HG03175 (cell line): ENCODE measurements around the gene TSHZ2.

Experiments used
- ATAC-seq: cut with Tn5 transposase; IDR thresholded peaks from one replicate; pipeline ENCODE4 v1.9.1; 2021; ENCODE audit warnings: mild to moderate bottlenecking, moderate library complexity; ENCODE audit not compliant: unreplicated experiment

The TSHZ2 gene

DNA sequence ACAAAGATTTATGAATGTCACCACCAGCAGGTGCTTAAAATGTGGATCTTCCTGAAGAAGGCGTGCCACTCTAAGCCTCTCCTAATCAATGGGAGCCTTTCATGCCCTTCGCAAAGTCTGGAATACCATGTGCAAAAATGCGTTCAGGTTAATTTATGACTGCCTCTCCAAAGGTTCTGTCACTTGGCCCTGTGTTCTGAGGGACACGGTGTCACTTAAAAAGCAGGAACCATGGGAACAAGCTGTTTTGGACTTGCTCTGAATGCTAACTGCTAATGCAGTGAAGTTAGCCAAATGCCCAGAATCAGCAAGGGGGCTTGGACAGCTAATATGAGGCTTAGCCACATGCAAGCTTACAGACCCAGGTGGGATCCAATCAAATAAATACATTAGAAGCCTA is 250.3 kb downstream of the TSHZ2 start:
- no peak for ATAC-seq

DNA sequence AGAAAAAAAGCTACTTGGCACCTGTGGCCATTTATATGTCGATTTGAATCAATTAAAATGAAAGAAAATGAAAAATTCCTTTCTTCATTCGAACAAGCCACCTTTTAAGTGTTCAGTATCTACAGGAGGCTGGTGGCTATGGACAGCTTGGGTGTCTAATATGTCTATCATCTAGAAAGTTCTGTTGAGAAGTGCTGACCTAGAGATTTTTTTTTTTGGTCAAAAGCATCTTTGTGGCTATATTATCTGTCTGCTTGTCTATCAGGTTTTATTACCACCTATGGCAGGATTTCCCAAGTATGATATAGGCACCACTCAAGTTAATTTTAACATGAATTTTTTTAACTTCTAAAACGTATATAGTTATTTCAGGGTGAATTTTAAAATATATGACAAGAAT is 250.8 kb downstream of the TSHZ2 start:
- ATAC-seq, result no peak

GRCh38 chr20:53223626-53224172 is 251.5 kb downstream of the TSHZ2 start:
- no peak for ATAC-seq

GRCh38 chr20:53224851-53225250 is 252.7 kb downstream of the TSHZ2 start:
- no peak for ATAC-seq

- peak; percentile 68 for ATAC-seq
These were observed 254.7 kb downstream of the TSHZ2 start for GRCh38 chr20:53226826-53227225.

GRCh38 chr20:53227523-53227922 is 255.4 kb downstream of the TSHZ2 start:
- ATAC-seq, result no peak

DNA sequence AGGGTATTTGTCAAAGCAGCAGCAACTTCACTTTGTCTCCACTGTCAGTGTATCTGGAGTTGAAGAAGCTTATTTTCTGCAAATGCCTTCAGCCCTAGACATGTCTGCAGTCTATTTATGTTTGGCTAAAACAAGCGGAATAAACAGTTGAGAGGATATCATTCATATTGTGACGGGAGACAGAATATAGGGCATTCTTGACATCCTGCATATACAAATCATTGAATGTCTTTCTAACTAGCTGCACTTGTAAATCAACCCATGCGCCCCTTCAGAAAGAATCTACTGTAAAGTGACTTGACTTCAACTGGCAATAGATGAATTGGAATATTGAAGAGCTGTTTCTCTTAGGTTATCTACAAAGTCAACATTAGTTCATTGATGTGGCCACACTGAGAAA is 258.9 kb downstream of the TSHZ2 start:
- ATAC-seq, result no peak

DNA sequence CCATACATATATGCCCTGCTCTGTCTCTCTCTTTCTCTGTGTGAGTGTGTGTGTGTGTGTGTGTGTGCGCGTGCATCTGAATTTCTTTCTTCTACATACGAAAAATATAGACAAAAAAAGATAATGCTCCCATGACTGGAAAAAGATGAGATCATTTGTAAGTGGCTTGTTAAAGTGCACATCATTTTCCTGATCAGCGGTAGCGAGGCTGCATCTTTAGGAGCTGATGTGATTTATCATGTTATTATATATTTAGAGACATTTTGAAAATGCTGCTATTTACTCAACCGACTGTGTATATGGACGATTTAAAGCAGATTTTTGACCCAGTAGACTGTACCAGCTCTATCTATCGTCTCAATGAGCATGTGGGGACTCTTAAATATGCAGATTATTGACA is 265.3 kb downstream of the TSHZ2 start:
- ATAC-seq, result no peak

- ATAC-seq, result no peak
These were observed 266.0 kb downstream of the TSHZ2 start for GRCh38 chr20:53238121-53238660.

GRCh38 chr20:53243152-53243551 is 271.0 kb downstream of the TSHZ2 start:
- ATAC-seq, result no peak

- no peak for ATAC-seq
These were observed 272.6 kb downstream of the TSHZ2 start for GRCh38 chr20:53244711-53245110.

GRCh38 chr20:53245574-53245973 is 273.4 kb downstream of the TSHZ2 start:
- ATAC-seq, result no peak

- no peak for ATAC-seq
These were observed 275.4 kb downstream of the TSHZ2 start for GRCh38 chr20:53247468-53248103.

DNA sequence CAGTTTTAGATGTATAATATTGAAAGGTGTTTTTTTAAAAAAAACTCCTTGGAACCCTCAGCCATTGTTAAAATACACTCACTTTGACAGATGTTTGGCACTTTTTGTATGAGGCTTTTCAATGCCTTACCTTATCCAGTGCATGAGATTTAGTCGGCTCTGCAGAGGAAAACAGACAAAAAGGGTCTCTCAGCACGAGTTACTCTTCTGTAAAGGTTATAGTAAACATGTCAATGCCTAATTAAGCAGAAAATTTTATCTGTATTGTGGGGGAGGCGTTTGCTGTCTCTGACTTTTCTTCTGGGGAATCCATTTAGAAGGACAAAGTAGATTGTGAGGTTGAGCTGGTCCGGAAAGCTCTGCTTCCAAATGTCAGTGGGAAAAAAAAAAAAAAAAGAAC is 278.3 kb downstream of the TSHZ2 start:
- ATAC-seq, result no peak

DNA sequence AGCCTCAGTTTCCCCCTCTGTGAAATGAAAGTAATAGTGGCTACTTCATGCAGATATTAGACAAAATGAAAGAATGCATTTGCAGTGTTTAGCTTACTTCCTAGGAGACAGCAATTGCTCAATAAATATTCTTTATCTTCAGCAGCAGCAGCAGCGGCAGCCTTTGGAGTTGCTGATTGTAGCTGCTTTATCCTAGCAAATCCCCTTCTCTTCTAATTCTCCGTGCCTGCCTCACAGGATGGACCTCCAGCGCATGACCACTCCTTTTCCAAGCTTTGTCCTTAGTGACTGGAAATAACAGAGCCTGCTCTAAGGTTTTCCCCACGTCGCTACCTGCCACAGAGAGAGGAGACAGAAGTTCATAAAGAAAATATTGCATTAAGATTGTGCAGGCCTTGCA is 279.8 kb downstream of the TSHZ2 start:
- ATAC-seq, result no peak

- ATAC-seq, result no peak
These were observed 281.5 kb downstream of the TSHZ2 start for GRCh38 chr20:53253668-53254067.

GRCh38 chr20:53255102-53255710 is 283.0 kb downstream of the TSHZ2 start:
- ATAC-seq, result no peak

- ATAC-seq, result no peak
These were observed 286.6 kb downstream of the TSHZ2 start for GRCh38 chr20:53258741-53259140.

DNA sequence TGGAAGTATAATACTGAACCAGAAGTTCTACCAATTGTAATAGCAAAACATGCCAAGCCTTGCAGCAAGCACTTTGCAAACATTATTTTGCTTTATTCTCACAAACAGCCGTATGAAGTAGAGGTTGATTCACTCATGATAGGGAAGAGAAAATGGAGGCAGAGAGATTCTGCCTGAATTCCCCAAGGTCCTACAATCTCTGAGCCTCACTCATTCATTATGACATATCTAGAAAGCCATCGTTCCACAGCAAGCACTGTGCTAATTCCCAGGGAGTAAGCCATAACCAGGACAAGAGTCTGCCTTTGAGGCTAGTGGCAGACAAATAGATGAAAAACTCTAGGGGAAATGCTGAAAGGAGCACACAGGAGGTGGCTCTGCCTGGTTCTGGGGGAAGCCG is 288.0 kb downstream of the TSHZ2 start:
- no peak for ATAC-seq

DNA sequence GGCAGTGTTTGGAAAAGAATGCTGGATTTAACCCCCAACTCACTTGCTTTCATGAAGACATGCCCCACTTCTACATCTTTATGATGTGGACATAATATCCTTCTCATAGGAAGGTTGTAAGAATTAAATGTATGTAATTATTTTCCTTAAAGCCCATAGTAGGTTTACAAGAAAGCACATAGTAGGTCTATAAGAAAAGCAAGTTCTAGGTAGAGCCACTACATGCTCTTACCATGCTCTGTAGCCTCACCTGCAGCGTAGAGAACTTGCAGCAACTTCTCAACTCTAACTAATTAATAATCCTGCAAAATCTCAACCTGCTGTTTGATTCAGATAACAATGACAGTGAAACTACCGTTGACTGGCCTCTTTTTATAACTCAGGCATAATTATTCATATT is 288.4 kb downstream of the TSHZ2 start:
- ATAC-seq, result no peak

DNA sequence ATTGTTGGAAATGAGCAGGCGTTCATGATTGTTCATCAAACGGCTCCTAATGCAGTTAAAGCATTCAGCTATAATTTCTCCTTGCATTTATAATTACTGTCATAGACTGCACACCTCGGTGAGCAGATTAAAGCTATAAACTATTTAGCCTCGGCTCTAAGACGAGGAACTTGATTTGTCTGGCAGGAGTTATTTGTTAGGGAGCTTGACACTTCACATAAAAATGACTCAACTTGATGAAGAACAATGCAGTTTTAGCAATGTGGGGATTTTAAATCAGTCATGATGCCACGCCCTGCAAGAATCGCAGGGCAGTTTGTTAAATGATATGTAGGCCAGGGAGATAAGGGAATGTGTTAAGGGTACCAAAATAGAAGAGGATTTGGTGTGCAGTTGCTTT is 290.2 kb downstream of the TSHZ2 start:
- no peak for ATAC-seq
